GM19452 (cell line): ENCODE data around the gene COLQ.
"Not testable (repeated sequence)": the region's sequence is repeated elsewhere in the genome, so short reads cannot be mapped to it uniquely, and the experiment has no call there.

Experiments
- ATAC-seq: cut with Tn5 transposase; IDR thresholded peaks from one replicate; pipeline ENCODE4 v1.9.1; 2021; ENCODE audit not compliant: unreplicated experiment

The COLQ gene

GRCh38 chr3:15521573-15521965 lies at the start of gene COLQ:
TSS of gene COLQ (minus strand) at chr3:15521706. CDS start at chr3:15521625, 81 bp downstream.
- ATAC-seq = no peak

DNA sequence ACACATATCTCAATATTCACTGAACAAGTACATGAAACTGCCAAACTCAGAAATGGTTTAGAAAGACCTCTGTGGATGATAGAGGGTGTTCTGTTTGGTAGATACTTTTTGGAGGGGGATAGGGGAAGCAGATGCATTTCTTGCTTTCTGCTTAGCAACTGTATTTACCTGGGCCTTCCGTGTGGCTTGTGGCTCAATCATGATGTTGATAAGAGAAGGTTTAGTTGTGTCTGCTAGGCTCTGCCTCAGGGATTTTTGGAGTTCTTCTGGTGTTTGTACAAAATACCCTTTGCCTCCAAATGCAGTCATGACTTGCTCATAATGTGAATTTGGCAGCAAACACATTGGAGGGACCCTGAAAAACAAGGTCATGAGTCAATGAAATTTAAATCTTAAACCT lies 41.7 kb upstream of the COLQ start:
- ATAC-seq = no peak

GRCh38 chr3:15562560-15562959 lies 41.1 kb upstream of the COLQ start:
- no peak for ATAC-seq

GRCh38 chr3:15558581-15558980 lies 37.1 kb upstream of the COLQ start:
- ATAC-seq = no peak

GRCh38 chr3:15557511-15557946 lies 36.0 kb upstream of the COLQ start:
- ATAC-seq = peak; percentile 65

DNA sequence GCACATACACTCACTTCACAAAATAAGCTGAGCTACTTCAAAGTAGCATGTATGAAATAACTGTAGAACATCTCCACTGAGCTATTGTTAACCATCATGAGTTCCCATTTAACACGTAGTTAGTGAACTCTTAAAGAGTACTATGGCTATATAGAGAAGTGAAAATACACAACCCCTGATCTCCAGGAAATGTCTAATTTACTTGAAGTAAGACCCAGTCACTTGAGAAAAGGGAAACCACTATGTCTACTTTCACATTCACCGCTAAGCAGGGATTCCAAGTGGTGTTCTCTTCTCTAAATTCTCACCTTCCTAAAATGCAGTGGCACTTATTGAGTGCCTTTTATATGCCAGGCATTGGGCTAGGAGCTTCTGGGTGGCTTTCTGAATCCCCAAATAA lies 35.0 kb upstream of the COLQ start:
- ATAC-seq = peak; percentile 83

DNA sequence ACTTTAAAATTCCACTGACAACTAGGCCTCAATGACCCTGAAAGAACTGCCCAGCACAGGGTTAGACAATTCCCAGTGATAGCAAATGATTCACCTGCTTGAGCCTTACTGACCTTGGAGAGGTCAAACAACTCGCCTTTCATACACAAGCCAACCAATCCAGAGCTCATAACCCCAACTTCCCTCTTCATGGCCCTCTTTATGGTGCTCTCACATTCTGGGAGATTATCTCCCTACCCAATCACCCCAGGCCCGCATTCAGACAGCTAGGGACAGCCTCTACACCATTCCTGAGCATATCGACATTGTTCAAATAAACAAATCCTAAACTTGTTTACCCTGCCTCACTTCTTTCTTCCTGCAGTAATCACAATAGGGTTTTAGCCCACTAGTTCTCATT lies 32.2 kb upstream of the COLQ start:
- no peak for ATAC-seq

DNA sequence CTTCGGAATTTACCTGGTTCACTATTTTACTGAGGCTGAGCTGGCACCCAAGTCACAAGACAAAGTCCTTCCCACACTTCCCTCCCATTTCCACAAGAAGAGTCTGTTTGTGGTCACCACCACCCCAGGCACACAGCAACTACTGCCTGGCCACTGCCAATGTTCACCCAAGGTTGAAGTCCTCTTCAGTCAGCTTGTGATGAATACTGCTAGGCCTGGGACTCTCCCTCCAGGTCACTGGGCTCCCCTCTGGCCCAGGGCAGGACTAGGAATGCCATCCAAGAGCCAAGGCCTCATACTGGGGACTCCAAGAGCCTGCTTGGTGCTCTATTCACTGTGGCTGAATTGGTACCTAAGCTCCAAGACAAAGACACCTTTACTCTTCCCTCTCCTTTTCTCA lies 30.4 kb upstream of the COLQ start:
- no peak for ATAC-seq

DNA sequence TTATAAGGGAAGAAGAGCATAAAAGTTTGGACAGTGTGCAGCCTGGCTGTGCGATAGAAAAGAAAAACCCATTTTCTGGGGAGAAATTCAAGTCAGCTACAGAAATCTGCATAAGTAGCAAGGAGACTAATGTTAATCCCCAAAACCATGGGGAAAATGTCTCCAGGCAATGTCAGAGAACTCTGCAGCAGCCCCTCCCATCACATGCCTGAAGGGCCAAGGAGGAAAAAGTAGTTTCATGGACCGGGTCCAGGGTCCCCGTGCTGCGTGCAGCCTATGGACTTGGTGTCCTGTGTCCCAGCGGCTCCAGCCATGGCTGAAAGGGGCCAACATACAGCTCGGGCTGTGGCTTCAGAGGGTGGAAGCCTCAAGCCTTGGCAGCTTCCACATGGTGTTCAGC lies 28.3 kb upstream of the COLQ start:
- ATAC-seq = no peak

DNA sequence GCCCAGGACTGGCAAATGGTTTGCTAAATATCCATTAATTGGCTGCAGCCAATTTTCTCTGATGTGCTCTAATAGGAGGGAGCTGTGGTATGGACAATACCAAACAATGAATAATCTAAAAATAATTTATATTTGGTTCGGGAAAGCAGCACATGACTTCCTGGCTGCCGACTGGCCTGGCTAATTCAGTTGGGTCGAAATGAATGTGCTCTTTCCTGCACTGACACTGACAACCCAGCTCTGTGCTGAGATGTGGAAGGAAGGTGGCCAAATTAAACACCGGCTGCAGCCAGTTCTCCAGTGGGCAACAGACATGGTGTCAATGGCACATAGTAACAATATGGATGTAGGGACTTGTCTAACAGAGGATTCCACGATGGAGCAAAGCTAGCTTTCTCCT lies 21.1 kb upstream of the COLQ start:
- no peak for ATAC-seq

DNA sequence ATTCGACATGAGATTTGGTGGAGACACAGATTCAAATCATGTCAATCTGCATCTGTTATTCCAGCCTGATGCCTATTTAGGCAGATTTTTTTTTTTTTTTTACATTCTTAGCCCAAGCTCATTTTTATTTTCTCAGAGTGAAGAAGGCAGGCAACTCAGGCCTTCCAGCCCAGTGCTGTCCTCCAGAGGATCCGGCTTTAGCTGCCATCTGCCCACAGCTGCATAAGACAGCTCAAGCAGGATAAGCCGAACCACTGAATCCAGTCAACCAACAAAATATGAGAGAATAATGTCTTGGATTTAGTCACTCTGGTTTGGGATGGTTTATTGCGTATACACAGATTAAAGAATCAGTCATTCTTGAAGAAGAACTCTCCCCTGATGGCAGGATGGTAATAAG lies 19.9 kb upstream of the COLQ start:
- no peak for ATAC-seq

- no peak for ATAC-seq
Observed at GRCh38 chr3:15539066-15539465, 17.6 kb upstream of the COLQ start.

DNA sequence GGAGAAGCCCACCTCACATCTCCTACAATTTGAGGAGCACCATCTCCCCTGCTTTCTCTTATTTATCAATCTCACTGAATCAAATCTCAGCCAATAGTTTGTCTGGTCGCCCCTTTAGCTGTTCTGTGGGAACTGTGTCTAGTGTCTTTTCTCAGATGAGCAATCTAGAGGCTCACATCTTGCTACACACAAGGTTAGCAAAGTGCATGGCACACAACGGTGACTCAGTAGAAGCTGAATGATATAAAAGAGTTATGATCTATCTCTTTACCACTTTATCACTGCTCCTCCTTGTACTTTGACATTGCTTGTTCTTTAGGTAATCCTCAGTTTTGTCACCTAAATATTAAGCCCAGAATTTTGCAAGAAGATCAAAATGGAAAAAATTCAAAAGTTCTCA lies 16.8 kb upstream of the COLQ start:
- ATAC-seq = no peak

- ATAC-seq = no peak
Observed at GRCh38 chr3:15536856-15537255, 15.3 kb upstream of the COLQ start.

DNA sequence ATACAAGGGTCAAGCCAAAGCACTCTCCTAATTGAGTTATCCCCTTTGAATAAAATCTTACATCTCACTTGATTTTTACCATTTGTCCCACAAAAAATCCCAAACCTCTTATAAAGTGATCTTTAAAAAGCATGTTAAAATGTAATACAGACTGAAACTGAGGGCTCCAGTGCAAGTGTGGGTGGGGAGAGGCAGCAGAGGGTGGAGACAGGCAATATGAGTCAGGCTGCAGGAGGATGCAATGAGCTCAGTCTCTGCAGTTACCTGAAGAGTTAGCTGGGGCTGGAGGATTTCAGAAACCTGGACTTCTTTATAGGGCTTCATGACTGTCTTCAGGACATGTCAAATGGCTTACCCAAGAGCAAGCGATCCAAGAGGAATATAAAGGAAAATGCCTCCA lies 14.2 kb upstream of the COLQ start:
- no peak for ATAC-seq

DNA sequence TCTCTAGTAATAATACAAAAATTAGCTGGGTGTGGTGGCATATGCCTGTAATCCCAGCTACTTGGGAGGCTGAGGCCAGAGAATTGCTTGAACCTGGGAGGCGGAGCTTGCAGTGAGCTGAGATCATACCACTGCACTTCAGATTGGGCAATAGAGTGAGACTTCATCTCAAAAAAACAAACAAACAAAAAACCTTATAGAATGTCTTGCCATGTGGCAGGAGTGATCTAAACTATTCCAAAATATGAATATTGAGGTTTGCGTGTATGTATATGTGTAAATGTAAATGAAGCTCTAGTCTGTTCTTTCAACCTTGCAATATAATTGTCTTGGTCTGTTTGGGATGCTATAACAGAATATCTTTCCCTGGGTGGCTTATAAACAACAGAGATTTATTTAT lies 11.1 kb upstream of the COLQ start:
- not testable (repeated sequence) for ATAC-seq

DNA sequence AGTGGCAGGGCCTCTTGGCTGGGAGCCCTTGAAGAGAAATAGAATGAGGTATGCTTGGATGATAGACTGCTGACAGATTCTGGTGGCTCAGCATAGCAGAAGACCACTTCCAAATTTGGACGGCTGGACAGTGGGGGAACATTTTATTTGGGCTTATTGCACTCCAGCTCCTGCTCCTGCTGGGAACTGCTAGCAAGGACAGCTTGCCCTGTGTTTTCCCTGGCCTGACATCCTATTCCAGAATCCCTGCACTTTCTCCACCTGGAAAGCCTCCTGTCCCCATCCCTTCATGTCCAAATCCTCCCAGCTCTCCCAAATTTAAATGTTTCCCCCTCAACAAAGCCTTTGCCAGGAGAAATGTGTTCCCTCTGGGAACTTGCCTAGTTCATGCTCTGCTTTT lies 9.8 kb upstream of the COLQ start:
- no peak for ATAC-seq

- no peak for ATAC-seq
Observed at GRCh38 chr3:15528854-15529537, 7.5 kb upstream of the COLQ start.

- no peak for ATAC-seq
Observed at GRCh38 chr3:15527031-15527459, 5.5 kb upstream of the COLQ start.

DNA sequence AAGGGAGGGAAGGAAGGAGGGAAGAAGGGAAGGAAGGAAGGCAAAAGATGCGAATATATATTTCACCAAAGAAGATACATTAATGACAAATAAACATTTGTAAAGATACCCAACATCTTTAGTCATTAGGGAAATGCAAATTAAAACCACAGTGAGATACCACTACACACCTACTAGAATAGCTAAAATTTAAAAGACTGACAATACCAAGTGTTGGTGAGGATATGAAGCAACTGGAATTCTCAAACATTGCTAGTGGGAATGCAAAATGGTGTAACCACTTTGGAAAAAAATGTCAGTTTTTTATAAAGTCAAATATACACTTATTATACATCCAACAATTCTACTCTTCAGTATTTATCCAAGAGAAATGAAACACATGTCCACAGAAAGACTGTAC lies 4.3 kb upstream of the COLQ start:
- ATAC-seq = no peak

- ATAC-seq = no peak
Observed at GRCh38 chr3:15523660-15524417, 2.3 kb upstream of the COLQ start.

DNA sequence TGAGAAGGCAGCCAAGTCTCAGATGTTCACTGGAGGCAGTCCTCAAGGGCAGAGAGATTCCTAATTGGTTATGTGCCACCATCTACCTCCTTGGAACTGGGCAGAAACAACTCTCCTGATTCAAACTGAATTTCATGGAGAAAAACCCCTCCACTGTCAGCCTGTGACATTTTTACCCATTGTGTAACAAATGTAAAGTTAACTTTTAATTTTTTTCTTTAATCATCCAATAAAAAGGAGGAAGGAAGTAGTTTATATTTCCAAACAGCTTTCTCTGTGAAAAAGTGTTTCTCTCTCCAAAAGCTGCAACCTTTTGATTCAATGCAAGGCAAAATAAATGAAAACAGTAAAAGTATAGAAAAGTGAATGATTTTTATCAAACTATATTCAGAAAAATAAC lies 510 bp upstream of the COLQ start:
- ATAC-seq = no peak
